ENCODE data around the gene CMTM3. TPM values are rescaled to one million over a fixed set of nuclear protein-coding genes. Genes with fewer than 3 reads are reported as not detected.
"Not testable (repeated sequence)": the region's sequence is repeated elsewhere in the genome, so short reads cannot be mapped to it uniquely, and the experiment has no call there.

Gene CMTM3
- total RNA-seq, 1 donor from 2014 or later = 42.6 TPM

DNA sequence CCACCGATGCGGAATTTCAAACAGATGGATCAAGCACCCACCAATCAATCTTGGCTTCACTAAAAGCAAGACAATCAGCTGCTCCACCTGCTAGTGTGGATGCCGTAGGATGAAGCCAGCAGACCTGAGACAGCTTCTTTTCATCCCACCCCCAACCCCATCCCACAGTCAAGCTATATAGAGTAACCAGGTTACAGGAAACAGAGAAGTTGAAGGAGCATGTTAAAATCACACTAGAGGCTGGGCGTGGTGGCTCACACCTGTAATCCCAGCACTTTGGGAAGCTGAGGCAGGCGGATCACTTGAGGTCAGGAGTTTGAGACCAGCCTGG is 54.3 kb downstream of the CMTM3 start:
- Histone ChIP-seq H3K36me3 (no peaks in the 10 kb centered on the region), H3K4me3 (no peak overlapping the region), H3K4me1 (peaks cover 0 to 3% of the 10 kb centered on the region in 2 donors), H3K27ac (no peak overlapping the region), H3K27me3 (no peaks in the 10 kb centered on the region), H3K9me3 (no peaks in the 10 kb centered on the region)
- no peak for DNase-seq (ENCODE audit: low spot score in 2 of 2)
- TF ChIP-seq, protein P1, sequence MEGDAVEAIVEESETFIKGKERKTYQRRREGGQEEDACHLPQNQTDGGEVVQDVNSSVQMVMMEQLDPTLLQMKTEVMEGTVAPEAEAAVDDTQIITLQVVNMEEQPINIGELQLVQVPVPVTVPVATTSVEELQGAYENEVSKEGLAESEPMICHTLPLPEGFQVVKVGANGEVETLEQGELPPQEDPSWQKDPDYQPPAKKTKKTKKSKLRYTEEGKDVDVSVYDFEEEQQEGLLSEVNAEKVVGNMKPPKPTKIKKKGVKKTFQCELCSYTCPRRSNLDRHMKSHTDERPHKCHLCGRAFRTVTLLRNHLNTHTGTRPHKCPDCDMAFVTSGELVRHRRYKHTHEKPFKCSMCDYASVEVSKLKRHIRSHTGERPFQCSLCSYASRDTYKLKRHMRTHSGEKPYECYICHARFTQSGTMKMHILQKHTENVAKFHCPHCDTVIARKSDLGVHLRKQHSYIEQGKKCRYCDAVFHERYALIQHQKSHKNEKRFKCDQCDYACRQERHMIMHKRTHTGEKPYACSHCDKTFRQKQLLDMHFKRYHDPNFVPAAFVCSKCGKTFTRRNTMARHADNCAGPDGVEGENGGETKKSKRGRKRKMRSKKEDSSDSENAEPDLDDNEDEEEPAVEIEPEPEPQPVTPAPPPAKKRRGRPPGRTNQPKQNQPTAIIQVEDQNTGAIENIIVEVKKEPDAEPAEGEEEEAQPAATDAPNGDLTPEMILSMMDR (IDR thresholded peaks at IDR 0.05) = no peak
- intact Hi-C loops (cut with DNase I) = no loop called here

DNA sequence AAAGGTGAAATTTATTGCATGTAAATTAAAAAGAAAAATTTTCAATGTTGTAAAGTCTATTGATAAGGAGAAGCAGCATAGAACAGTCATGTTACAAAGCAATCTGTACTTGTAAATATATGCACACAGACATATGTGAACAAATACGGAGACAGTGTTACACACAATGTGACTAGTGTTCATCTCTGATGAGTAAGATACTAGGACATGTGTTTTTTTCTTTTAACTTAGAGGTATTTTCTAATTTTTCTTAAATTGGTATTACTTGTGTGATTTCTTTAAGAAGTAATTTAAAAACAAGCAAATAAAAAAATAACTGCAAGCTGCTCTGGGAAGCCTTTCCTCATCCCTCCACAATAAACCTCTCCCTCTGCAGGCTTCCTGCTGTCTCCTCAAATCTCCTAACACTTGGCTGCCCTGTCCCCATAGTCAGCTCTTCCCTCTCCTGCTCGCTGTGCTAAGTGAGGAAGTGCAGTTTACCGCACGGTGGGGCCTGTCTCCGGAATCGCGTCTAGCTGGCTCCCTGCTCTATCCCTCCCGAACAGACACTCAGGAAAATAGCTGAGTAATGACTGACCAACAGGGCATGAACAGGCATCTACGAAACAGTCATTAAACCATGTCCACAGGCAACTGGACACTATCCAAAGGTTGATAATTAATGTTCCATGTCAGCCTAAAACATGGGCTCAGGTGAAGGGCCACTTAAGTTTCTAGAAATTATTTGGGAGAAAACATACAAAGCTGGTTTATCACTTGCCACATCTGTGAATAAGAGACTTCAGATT is 56.1 kb downstream of the CMTM3 start:
- peaks cover 0 to 3% of the 10 kb centered on the region in 2 donors for H3K4me1 ChIP-seq
- H3K27ac ChIP-seq = peak overlapping the region; percentile 38 to 57
- peak in 1 of 2 donors; percentile 68 for DNase-seq (ENCODE audit: low spot score in 2 of 2)
- no peaks in the 10 kb centered on the region for H3K9me3 ChIP-seq
- H3K4me3 ChIP-seq = no peak overlapping the region
- H3K27me3 ChIP-seq = no peaks in the 10 kb centered on the region
- TF ChIP-seq, protein P1 (IDR thresholded peaks at IDR 0.05) = peak in 2 of 3 experiments; percentile 6 to 23
- H3K36me3 ChIP-seq = no peaks in the 10 kb centered on the region
- intact Hi-C loops (cut with DNase I) = loop anchor here (5.0 kb wide), 1 partner anchor 92 kb away; the partner anchor contains the start of gene DYNC1LI2

DNA sequence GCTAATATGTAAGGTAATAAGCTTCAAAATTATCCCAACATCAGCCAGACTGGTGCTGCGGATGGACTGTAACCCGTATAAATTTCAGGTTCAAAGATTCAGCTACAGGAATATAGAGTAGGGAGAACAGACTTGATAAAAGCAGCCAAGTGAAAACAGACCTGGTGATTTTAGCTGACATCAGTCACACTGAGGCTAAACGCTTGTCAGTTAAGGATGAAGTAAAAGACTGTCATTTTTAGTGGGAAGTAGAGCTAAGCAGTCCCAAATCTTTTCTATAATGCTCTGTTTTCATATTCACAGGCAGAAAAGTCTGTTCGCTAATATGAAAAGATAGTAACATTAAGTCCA is 56.7 kb downstream of the CMTM3 start:
- DNase-seq (ENCODE audit: low spot score in 2 of 2) = no peak
- TF ChIP-seq, protein P1 (IDR thresholded peaks at IDR 0.05) = no peak
- Histone ChIP-seq H3K27me3 (no peaks in the 10 kb centered on the region), H3K36me3 (no peaks in the 10 kb centered on the region), H3K4me1 (peaks cover 0 to 3% of the 10 kb centered on the region in 2 donors), H3K4me3 (no peak overlapping the region), H3K27ac (peak overlapping the region; percentile 38 to 57), H3K9me3 (no peaks in the 10 kb centered on the region)
- intact Hi-C loops (cut with DNase I) = loop anchor here (5.0 kb wide), 1 partner anchor 91 kb away; the partner anchor contains the start of gene DYNC1LI2

DNA sequence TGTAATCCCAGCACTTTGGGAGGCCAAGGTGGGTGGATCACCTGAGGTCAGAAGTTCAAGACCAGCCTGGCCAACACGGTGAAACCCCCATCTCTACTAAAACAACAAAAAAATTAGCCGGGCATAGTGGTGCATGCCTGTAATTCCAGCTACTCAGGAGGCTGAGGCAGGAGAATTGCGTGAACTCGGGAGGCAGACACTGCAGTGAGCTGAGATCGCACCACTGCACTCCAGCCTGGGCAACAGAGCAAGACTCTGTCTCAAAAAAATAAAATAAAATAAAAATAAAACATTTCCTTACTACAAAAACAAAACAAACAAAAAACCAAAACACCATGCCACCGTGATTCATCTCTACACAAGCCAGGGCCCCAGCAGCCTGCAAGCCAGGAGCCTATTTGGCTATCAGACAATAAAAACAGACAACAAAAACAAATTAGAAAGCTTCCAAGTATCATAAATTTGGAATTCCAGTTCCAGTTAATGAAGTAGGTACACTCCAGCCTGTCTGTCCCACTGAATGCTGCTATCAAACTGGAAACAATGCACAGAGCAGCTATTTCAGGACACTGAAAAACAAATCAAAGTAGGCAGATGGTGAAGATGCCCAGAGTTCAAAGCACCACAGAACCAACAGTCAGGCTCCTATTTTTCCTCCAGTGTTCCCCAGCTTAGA is 57.3 kb downstream of the CMTM3 start:
- not testable (repeated sequence) for H3K27me3 ChIP-seq; H3K9me3 ChIP-seq; H3K36me3 ChIP-seq; DNase-seq (ENCODE audit: low spot score in 2 of 2); H3K4me1 ChIP-seq; H3K4me3 ChIP-seq
- intact Hi-C loops (cut with DNase I) = loop anchor here (5.0 kb wide), 1 partner anchor 90 kb away; the partner anchor contains the start of gene DYNC1LI2
- H3K27ac ChIP-seq = peak overlapping the region; percentile 38 to 57

DNA sequence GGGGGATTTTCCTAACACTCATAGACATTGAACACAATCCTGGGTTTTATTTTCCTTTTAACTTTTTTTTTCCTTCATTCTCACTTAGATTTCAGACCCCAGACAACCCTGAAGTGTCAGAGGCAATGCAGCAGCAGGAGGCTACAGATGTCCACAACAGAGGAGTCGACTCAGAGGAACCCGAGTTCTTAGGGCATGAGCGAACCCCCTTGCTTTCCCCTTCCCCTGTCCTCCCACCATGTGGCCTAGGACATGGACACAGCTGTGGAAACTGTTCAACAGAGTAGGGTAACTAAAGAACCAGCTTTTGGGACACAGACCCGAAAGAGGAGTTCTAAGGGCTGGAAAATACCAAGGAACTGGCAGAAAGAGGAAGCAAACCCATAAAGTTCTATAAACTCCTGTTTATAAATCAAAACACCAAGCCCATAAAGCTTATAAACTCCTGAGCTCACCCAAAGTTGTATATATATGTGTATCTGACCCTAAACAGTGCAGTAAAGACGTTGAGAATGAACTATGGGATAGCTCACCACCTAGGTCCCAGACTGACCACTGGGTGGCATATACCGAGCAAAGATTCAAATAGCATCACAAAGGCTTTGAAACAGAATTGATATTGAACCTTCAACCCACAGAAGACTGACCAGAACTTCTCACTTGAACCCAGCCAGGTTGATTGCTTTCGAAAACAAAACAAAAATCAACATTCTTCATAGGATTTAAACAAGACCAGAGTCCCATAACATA is 58.1 kb downstream of the CMTM3 start:
- TF ChIP-seq, protein P1 (IDR thresholded peaks at IDR 0.05) = peak; percentile 18 to 42 (median 24)
- Histone ChIP-seq H3K4me1 (peaks cover 0 to 3% of the 10 kb centered on the region in 2 donors), H3K36me3 (no peaks in the 10 kb centered on the region), H3K27me3 (no peaks in the 10 kb centered on the region), H3K27ac (peak overlapping the region; percentile 38 to 57), H3K9me3 (no peaks in the 10 kb centered on the region), H3K4me3 (no peak overlapping the region)
- intact Hi-C loops (cut with DNase I) = loop anchor here (5.0 kb wide), 1 partner anchor 90 kb away; the partner anchor contains the start of gene DYNC1LI2
- DNase-seq (ENCODE audit: low spot score in 2 of 2) = no peak

Other genes starting within 250 kb of the CMTM3 start
- 119 TPM for gene CDH5, start 238.0 kb upstream of the CMTM3 start, total RNA-seq
- gene BEAN1, start 177.4 kb upstream of the CMTM3 start, total RNA-seq = not detected
- 21.5 TPM for gene TK2, start 54.6 kb upstream of the CMTM3 start, total RNA-seq
- not detected for gene CKLF, start 52.1 kb upstream of the CMTM3 start, total RNA-seq
- gene CMTM1, start 38.3 kb upstream of the CMTM3 start, total RNA-seq = not detected
- gene CMTM2, start 25.2 kb upstream of the CMTM3 start, total RNA-seq = not detected
- 20.1 TPM for gene CMTM4, start 92.0 kb downstream of the CMTM3 start, total RNA-seq
- 99.7 TPM for gene DYNC1LI2, start 146.9 kb downstream of the CMTM3 start, total RNA-seq
- not detected for gene TERB1, start 196.9 kb downstream of the CMTM3 start, total RNA-seq
- 8.6 TPM for gene NAE1, start 226.3 kb downstream of the CMTM3 start, total RNA-seq
- gene CA7, start 239.7 kb downstream of the CMTM3 start, total RNA-seq = not detected

Measured in ascending aorta (tissue), 2 donors.